Progenitor cell of endocrine pancreas (in vitro differentiated cells): ENCODE results near the gene RGS7. TPM values are rescaled to one million over a fixed set of nuclear protein-coding genes. Genes with fewer than 3 reads are reported as not detected.
"Not testable (repeated sequence)": the region's sequence is repeated elsewhere in the genome, so short reads cannot be mapped to it uniquely, and the experiment has no call there.

Experiments
- DNase-seq: peaks from one replicate; pipeline ENCODE4 v3.0.0; 2021; ENCODE audit warnings: low spot score; ENCODE audit not compliant: unreplicated experiment
- H3K27ac Mint-ChIP-seq: 2 replicates; pipeline ENCODE4 v1.8.0; 2021; ENCODE audit warnings: mild to moderate bottlenecking, moderate library complexity, mixed read lengths
- H3K27me3 Mint-ChIP-seq: 2 replicates; pipeline ENCODE4 v1.8.0; 2021; ENCODE audit warnings: mixed read lengths
- H3K36me3 Mint-ChIP-seq: 2 replicates; pipeline ENCODE4 v1.8.0; 2022; ENCODE audit warnings: mixed read lengths; ENCODE audit not compliant: insufficient read depth
- H3K4me1 Mint-ChIP-seq: 2 replicates; pipeline ENCODE4 v1.8.0; 2021; ENCODE audit warnings: low read depth, mixed read lengths
- H3K4me3 Mint-ChIP-seq: 2 replicates; pipeline ENCODE4 v1.8.0; 2021; ENCODE audit warnings: low read depth, mild to moderate bottlenecking, moderate library complexity, mixed read lengths
- H3K9me3 Mint-ChIP-seq: 2 replicates; pipeline ENCODE4 v1.8.0; 2021; ENCODE audit warnings: low read depth, mixed read lengths
- total RNA-seq: library from RNA; stranded (reverse); gene quantifications from 2 replicates; pipeline ENCODE4 v1.2.1, GENCODE V29; 2021
- TF ChIP-seq, protein P1 (sequence below): fragments of 200-600 bp; sonication (generic); IDR thresholded peaks from one replicate; pipeline ENCODE4 v1.5.0; 2021; ENCODE audit warnings: antibody characterized with exemption, mild to moderate bottlenecking; ENCODE audit not compliant: unreplicated experiment

The RGS7 gene
- total RNA-seq, 1 donor from 2014 or later: 2.4 TPM

GRCh38 chr1:240909701-240910457, 447.1 kb downstream of the RGS7 start:
- TF ChIP-seq, protein P1, sequence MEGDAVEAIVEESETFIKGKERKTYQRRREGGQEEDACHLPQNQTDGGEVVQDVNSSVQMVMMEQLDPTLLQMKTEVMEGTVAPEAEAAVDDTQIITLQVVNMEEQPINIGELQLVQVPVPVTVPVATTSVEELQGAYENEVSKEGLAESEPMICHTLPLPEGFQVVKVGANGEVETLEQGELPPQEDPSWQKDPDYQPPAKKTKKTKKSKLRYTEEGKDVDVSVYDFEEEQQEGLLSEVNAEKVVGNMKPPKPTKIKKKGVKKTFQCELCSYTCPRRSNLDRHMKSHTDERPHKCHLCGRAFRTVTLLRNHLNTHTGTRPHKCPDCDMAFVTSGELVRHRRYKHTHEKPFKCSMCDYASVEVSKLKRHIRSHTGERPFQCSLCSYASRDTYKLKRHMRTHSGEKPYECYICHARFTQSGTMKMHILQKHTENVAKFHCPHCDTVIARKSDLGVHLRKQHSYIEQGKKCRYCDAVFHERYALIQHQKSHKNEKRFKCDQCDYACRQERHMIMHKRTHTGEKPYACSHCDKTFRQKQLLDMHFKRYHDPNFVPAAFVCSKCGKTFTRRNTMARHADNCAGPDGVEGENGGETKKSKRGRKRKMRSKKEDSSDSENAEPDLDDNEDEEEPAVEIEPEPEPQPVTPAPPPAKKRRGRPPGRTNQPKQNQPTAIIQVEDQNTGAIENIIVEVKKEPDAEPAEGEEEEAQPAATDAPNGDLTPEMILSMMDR: no peak
- Mint-ChIP-seq H3K27me3 (no peaks in the 10 kb centered on the region), H3K9me3 (no peaks in the 10 kb centered on the region), H3K27ac (no peak overlapping the region), H3K4me3 (no peak overlapping the region), H3K4me1 (no peaks in the 10 kb centered on the region), H3K36me3 (no peaks in the 10 kb centered on the region)
- no peak for DNase-seq

GRCh38 chr1:240906477-240906876, 450.5 kb downstream of the RGS7 start:
- Mint-ChIP-seq H3K27ac (no peak overlapping the region), H3K27me3 (no peaks in the 10 kb centered on the region)

DNA sequence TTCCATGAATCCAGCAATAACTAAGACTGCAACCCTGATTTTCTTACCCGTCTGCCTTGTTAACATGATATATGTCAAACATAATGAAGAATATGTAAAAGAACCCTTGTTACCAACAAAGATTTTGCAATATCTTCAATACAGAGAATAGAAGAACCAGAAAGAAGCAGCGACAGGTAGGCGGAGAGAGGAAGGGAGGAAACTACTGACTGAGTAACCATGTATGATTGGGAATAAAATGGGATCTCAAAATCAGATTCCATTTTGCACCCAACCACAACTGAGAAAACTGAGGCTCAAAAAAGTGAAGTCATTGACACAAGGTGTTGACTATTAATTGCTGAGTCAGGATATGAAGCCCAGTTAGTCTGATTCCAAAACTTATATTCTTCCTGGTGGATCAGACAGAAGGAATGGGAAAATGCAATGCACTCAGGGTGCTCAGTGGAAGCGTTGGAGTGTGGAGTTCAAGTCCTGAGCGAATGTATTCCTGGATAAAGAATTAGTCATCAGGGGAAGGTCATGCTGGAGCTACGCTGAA, 451.7 kb downstream of the RGS7 start:
- H3K27me3 Mint-ChIP-seq: no peaks in the 10 kb centered on the region

More at GRCh38 chr1:240906477-240906876, 450.5 kb downstream of the RGS7 start:
- TF ChIP-seq, protein P1: no peak
- no peaks in the 10 kb centered on the region for H3K4me1 Mint-ChIP-seq
- H3K36me3 Mint-ChIP-seq: peaks cover 3% of the 10 kb centered on the region
- no peak for DNase-seq
- H3K9me3 Mint-ChIP-seq: peaks cover 7% of the 10 kb centered on the region
- no peak overlapping the region for H3K4me3 Mint-ChIP-seq

GRCh38 chr1:240895424-240895823, 461.6 kb downstream of the RGS7 start:
- not testable (repeated sequence) for H3K4me1 Mint-ChIP-seq, H3K27me3 Mint-ChIP-seq, DNase-seq, H3K4me3 Mint-ChIP-seq, H3K36me3 Mint-ChIP-seq, H3K27ac Mint-ChIP-seq
- peaks cover 24% of the 10 kb centered on the region for H3K9me3 Mint-ChIP-seq

More for the DNA sequence above, 451.7 kb downstream of the RGS7 start:
- no peak overlapping the region for H3K4me3 Mint-ChIP-seq
- TF ChIP-seq, protein P1: no peak
- no peak overlapping the region for H3K27ac Mint-ChIP-seq
- H3K4me1 Mint-ChIP-seq: no peaks in the 10 kb centered on the region
- H3K36me3 Mint-ChIP-seq: peaks cover 4% of the 10 kb centered on the region
- DNase-seq: no peak
- H3K9me3 Mint-ChIP-seq: peaks cover 9% of the 10 kb centered on the region

DNA sequence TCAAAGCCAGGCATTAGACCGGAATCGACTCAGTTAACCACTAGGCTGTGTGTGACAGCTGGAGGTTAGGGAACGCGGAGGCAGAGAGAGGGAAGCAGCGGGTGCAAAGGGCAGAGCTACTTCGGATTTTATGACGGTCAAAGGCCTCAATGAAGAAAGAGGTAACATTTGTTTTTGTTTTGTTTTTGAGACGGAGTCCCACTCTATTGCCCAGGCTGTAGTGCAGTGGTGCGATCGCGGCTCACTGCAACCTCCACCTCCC, 468.3 kb downstream of the RGS7 start:
- Mint-ChIP-seq H3K4me1 (no peaks in the 10 kb centered on the region), H3K36me3 (no peaks in the 10 kb centered on the region), H3K27ac (no peak overlapping the region), H3K27me3 (no peaks in the 10 kb centered on the region), H3K9me3 (no peaks in the 10 kb centered on the region), H3K4me3 (no peak overlapping the region)
- DNase-seq: no peak
- TF ChIP-seq, protein P1: no peak
